Suppressor macrophage treated with lipopolysaccharide for 1 hour (primary cell): ENCODE measurements around the gene DDI1.

ENCODE experiments used
- DNase-seq, 3 donors: peaks; one replicate each; pipeline ENCODE4 v3.0.0-alpha.2; 2020 to 2022

DDI1 gene

DNA sequence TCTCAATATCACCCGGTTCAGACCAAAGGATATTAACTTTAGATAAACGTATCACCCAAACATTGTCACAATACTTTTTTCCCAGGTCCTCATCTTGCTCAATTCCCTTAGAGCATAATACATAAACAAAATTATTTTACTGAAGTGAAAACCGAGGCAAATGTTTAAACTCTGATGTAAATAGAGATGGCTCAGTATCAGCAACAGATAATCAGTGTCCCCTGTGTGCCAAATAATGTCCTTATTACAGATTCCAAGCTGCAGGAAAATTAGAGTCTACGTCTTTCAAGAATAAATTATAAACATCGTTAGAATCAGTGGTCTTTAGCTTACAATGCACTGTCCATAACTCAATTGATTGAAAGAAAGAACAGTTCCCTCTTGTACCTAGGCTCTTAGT lies 50.2 kb downstream of the DDI1 start:
- no peak for DNase-seq
